ENCODE measurements around the gene BCO2.

BCO2 gene

DNA sequence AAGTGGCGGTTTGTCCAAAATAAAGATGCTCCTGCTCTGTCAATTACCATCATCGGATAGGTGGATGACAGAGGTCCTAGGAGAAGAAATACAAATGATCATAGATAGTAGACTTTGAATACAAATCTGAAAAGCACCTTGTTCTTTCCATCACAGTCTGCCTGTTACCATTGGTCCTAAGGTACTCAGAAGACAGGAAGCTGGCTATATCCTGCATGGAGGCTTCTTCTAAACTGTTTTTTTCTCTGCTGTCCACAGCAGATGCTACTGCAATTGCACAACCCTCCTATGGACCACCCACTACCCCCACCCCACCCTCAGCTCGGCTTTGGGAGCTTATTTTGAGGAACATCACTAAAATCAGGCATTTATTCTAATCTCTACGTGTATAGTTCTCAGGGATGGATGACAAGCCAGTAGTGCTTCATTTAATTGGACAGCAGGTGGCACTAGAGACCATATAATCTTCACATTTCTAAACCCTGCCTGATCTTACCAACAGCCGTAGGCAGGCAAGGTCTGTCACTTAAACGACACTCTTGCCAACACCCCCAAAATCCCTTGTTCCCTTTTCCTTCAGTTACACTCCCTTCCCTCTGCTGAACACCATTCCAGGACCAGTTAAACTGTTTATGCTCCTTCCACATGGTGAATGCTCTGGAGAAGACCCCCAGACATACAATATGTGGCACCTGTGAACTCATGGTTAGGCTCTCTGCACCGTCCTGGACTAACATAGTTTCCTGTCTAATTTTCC lies 44.3 kb downstream of the BCO2 start:
- peak; percentile 67 for DNase-seq

DNA sequence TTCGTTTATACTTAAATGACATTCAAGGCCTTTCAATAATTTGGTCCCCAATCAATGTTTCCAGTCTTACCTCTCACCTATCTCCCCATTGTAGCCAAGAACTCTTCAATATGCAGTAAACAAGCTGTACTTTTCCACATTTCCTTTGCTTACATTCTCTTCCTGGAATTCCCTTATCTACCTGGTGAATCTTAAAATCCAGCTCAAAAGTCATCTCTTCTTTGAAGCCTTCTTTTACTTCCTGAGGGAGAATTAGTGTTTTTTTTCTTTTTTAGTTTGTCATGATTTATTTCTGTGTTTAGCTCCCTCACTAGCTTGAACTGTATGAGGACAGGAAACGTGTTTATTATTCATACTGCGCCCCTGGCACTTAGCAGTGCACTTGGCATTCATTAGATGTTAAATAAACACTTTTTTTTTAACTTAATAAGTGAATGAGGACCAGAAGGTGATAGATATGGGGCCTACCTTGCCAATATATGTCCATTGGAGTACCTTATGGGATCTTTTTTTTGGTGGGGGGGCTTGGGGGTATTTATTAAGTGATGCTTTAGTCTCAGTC lies 46.0 kb downstream of the BCO2 start:
- no peak for DNase-seq

DNA sequence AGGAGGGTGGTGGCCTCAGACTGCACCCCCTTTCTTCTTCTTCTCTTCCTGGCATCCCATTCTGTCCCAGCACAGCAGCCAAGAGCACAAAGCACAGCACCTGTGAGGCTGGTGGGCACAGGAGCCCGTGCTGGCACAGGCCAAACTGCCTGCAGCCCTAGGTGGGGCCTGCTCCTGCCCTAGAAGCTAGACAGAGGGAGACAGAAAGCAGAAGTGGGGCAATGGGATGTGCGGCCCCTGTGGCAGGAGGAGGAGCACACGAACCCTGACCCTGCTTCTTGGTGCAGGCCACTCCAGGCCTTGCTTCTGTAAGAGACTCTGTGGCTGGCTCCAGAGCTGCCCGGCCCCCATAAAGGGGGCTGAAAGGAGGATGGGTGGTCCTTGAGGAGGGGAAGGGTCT lies 47.0 kb downstream of the BCO2 start:
- no peak for DNase-seq

DNA sequence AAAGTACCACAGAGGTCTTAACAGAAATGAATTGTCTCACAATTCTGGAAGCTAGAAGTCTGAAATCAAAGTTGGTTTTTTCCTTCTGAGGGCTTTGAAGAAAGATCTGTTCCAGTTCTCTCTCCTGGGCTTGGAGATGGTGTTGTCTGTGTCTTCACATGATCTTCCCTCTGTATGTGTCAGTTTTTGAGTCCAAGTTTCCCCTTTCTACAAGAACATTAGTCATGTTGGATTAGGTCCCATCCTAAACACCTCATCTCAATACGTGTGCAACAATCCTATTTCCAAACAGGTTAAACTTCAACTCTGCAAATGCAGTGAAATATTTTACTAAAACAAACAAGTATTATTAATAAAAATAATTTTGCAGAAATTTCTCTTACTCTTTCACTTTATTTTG lies 47.8 kb downstream of the BCO2 start:
- DNase-seq = no peak

DNA sequence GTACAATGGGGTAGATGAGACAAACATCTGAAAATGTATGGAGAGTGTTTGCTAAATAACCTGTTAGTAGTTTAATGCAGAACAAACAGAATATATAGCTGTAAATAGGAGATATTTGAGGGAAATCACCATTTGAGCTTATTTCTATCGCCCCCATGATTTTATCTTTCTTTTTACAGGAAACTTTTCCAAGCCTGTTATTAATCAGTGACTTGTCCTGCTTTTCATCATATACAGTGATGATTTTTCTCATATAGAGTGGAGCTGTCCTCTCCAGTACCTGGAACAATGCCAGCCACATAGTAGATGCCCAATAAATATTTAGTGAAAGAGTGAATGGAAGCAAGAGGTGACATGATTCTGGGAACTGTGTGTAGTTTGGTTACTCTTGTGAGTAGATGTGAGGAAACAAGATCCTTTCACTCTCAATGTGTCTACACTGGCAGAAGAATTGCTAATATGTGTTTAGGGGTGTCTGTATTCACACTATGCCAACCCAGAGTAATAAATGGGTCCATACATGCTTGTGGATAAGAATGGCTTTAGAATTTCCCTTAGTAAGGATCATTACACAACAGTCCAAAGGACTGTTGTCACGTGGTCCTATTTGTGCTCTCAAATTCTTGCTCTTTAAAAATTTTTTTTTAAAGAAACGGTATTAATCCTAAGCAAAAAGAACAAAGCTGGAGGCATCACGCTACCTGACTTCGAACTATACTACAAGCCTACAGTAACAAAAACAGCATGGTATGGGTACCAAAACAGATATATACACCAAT lies 48.6 kb downstream of the BCO2 start:
- no peak for DNase-seq

DNA sequence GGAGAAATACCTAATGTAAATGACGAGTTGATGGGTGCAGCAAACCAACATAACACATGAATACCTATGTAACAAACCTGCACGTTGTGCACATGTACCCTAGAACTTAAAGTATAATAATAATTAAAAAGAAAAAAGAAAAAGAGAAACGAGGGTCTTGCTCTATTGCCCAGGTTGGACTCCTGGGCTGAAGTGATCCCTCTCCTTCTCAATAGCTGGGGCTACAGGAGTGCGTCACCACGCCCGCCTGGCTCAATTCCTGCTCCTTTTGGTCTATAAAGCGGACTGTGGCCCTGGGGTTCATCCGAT lies 50.4 kb downstream of the BCO2 start:
- DNase-seq = no peak

DNA sequence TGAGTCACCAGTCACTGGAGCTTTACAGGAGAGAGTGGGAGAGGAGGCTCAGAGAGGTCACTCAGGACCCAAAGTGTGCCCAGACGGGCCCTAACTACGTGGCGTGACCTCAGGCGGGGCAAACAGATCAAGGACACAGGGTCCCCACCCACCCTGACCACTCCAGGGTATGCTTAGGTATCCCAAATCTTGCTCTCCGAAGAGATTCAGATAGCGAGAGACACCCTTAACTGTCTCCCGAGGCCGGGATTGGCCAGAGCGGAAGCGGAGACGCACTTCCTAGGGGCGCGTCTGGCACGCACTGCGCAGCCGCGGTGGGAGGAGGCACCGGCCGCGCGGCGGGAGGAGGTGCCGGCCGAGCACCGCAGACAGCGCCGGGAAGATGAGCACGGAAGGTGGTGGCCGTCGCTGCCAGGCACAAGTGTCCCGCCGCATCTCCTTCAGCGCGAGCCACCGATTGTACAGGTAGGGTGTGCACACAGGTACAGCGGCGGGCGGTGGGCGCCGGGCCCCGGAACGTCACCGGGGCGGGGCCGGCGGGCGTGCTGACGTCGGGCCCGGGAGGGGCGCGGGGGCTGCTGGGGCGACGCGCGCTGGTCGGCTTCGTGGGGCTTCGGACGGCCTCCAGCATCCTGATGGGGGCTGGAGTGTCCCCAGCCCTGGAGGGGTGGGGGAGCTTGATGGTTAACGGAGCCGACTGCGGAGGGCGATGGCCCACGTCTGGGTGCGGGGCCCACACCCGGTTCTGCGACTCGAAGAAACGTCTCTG lies 50.9 kb downstream of the BCO2 start, which contains the start of gene PTS:
Gene PTS, plus strand, starts transcription at position 367 of the 769 bp plus-strand sequence. Its CDS starts 16 bp downstream, at position 383.
- DNase-seq = peak; percentile 91

DNA sequence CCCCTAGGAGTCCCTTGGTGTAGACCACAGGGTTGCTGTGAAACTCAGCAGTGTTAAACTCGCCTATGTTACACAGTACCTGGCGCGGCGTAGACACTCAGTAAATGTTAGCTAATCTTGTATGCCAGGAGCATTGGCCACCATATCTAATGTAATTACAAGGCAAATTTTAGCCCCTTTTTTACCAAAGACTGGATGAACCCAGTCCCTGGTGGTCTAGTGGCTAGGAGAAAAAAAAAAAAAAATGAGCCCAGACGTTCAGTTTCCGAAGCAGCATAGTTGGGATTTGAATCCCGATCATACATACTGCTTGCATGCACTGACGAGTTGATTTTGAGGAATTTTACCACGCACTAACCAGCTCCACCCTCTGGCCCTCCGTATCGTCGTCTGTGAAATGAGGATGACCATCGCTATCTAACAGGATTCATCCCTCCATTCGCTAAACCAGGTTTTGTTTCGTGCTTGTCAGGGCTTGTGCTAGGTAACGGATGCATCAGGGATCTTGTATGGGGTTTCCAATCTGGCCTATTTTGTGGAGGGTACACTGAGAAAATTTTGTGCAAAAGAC lies 51.6 kb downstream of the BCO2 start:
- no peak for DNase-seq

DNA sequence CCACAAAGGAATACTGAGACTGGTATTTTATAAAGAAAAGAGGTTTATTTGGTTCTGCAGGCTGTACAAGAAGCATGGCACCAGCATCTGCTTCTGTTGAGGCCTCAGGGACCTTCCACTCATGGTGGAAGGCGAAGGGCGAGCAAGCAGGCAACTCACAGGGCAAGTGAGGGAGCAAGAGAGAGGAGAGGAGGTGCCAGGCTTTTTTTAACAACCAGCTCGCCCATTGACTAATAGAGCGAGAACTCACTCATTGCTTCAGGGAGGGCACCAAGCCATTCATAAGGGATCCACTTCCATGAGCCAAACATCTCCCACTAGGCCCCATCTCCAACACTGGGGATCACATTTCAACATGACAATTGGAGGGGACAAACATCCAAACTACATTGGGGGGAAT lies 52.2 kb downstream of the BCO2 start:
- no peak for DNase-seq

DNA sequence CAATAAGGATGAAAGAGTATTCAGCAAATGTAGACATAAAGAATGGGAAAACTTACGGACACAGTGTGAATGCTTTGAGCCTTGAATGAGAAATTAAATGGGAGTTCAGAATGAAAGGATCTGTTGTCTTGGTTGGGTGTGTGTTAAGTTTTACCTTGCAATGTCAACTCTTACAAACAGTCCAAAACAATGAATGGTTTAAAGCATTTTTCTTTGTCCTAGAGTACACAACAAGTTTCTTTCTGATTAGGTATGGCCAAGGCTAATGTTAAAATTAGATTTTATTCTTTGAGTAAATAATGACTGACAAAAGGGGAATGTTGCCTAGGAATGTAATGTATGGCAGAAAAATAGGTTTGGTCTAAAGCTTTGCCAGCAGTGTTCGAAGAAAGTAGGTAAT lies 53.4 kb downstream of the BCO2 start:
- DNase-seq = no peak

DNA sequence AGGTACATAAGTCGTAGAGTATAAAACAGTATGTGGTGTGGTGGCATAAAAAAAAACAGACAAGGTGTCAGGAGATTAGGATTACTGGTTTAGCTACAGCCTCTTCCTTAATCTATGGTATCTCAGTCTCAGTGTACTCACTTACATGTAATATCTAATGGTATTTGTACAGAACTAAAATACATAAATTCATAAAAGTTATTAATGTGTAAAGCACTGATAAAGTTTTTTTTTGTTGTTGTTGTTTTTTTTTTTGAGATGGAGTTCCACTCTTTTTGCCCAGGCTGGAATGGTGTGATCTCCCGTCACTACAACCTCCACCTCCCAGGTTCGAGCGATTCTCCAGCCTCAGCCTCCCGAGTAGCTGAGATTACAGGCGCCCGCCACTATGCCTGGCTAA lies 53.8 kb downstream of the BCO2 start:
- no peak for DNase-seq

DNA sequence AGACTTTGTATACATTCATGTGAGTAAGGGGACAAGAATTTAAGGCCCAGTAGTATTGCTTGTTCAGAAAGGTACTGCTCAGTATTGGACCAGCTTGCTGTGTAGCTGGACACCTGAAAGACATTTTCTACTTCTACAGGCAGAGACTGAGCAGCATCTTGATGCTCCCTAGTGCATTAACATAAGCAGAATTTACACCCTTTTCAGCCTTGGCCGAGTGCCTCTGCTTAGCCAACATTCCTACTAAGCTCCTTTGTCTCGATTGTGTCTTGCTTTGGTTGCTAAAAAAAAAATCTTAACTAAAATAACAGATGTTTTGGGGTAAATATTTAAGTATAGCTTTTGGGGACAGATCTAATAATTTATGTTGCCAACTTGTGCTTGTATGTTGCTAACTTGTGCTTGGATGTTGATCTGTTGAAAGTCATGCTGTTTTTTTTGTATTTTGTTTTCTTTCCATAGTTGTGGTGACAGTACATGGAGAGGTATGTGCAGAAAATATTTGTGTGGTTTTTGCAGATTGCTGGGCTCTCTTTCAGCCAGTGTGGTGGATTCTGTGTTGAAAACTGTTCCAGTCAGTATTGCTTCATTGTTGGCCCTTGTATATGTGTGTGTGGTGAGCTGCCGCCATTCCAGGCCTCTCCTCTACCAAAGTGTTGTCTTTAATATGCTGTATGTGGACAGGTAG lies 54.6 kb downstream of the BCO2 start:
- DNase-seq = no peak

DNA sequence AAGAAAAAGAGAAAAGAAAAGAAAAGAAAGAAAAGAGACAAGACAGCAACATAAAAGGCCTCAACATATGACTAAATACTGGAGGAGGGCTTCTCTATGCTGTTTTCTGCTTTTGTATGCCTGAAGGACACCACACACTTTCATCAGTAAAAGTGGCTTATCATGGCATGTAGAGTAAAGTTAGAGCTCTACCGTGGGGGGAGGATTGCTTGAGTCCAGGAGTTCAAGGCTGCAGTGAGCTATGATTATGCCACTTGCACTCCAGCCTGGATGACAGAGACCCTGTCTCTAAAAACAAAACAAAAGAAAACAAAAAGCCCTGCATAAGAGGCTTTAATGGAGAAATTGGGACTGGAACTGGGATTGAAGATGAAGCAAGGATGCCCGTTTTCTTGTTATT lies 56.6 kb downstream of the BCO2 start:
- no peak for DNase-seq

DNA sequence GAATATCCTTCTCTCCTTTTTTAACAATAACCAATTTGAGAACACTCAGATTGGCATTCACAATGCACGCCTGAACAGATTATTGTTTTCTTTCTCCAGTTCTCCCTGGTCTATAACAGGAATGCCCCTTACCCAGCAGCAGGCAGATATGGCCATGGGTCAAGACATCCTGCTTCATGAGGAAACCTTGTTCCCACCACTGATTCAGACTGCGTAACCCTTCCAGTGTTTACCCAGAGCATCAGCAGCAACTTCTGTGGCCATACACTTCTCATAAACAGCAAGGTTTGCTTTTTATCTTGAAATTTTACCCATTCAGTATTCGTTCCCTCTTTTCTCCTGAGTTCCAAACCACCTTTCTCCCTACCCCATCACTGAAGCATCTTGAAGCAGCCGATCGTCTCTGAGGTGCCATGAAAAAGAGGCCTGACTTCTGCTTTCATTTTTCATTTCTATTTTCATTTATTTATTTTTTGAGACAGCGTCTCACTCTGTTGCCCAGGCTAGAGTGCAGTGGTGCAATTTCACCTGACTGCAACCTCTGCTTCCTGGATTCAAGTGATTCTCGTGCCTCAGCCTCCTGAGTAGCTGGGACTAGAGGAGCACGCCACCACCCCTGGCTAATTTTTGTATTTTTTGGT lies 60.6 kb downstream of the BCO2 start:
- no peak for DNase-seq

DNA sequence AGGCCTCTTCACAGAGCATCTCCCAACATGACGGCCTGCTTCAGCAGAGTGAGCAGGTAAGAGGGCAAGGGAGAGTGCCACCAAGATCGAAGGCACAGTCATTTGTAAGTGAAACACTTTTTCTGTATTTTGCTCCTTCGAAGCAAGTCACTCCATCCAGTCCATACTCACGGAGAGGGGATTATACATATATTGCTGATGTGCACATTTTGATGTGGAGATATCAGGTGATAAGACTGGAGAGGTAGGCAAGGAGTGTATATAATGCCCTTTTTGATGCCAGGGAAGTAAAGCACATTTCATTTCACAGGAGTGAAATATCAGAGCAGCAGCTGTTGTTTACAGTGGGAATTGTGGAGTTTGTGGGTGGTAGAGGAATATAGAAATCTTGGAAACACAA lies 62.1 kb downstream of the BCO2 start:
- no peak for DNase-seq

DNA sequence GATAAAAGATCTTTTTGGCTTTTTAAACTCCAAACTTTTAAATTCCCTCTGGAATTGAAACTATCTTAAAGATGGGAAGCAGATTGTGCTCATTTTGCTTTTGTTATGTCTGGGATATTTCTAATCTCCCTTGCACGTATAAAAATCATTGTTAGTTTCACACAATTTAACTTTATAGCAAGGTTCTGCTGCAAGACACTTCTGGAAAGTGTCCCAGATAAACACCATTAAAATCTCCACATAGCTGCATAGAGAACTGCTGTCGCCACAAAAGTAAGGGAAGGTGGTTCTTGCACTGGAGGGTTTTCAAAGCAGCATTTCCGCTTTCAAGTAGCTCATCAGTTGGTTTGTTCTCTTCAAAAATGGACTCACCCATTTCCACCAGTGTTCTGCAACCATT lies 62.7 kb downstream of the BCO2 start:
- DNase-seq = no peak

DNA sequence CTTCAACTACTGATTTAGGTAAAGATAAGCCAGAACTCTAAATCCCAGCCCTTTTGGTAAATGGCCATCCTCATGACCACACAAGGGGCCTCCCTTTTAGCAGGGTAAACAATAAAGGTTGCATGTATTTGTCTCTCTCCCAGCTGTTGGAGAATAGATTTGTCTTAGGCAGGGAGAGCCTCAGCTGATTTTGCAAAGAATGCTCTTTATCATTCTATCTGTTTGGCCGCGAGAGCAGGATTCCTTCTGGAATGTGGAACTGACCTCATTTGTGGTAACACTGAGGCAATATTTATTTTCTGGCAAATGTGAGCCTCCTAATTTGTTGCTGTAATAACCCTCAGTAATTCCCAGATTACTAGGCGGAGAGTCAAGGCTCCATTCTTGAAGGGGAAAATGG lies 66.2 kb downstream of the BCO2 start:
- no peak for DNase-seq

DNA sequence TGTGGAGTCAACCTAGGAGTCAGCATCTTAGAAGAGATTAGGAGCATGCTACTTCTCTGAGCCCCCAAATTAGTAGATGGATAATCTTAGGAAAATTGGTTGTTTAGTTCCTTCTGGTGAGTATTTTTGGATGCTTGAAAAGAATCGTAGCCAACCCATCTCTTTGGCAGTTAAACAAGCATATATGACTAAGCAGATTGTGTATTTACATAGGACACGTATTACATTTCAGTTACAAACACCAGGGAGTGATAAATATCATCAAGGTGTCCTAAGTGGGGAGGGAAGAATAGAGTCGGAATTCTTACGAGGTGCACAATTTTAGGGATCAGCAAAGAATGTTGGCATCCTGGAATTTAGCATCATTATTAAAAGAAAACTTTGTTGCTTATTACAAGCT lies 71.9 kb downstream of the BCO2 start:
- DNase-seq = no peak

DNA sequence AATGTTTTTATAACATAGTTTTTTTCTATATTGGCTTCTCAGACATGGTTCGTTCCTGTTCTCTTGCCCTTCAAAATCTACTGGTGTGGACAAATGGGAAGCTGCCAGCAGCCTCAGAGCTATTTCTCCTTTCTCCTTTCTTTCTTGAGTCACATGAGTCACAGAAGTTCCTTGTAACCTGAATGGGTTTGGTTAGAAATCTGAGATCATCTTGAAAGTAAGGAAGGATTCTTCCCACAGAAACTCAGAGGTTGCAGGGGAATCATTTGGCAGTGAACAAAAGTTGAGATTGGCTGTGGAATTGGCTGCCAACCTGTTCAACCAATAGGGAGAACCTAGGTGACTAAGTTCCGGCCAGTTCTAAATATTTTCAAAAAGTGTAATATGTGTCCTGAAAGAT lies 72.9 kb downstream of the BCO2 start:
- DNase-seq = no peak

DNA sequence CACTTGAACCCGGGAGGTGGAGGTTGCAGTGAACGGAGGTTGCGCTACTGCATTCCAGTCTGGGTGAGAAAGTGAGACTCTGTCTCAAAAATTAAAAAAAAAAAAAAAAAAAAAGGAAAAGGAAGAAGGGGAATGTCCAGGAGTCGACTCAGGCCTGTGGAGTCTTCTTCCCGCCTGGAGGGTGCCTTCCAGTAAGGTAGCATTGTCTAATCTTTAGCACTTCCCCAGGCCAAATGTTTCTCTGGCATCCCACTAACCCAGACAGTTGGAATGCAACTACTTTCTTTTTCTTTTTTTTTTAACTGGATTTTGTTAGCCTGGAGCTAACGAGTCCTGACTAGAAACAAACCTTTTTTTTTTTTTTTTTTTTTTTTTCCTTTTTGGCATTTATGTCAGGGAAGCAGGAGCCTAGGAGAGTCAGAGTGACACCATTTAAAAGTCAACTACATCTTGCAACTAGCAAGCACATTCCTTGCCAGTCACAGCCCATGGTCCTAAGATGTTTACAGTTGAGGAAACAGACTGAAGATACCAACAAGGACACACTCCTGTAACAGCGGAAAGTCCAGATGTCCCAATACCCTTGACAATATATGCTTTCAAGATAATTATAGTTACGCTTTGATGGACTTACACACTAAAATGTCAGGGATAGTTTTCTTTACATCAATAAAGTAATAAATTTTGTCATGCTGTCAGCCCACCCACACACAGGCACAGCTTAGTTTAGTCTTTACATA lies 74.7 kb downstream of the BCO2 start:
- no peak for DNase-seq

DNA sequence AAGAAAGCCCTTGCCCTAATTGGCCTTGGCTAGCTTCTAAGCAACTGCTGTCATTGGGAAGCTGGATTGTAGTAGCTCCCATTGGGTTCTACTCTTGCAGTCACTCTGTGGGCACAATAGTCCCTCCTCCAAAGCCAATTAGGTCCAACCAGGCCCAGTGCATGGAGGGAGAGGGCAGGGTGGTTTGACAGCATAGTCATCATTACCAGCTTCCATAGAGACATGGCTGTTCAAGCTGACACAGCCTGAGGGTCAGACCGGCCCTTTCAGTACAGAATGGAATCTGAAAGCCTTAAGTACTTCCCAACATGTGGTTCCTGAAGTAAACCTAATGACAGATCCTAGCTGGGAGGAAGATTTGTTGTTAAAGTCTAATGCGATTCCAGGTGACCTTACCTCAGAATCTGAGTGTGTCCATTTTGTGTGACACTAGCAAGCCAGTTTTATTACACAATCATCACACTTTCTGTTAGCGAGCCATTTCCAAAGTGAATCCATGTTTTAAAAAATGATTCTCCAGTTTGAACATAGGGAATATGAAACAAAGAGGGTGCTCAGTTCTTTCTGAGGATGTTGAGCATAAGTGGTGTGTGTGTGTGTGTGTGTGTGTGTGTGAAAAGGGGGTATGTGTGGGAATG lies 78.4 kb downstream of the BCO2 start:
- no peak for DNase-seq

Measured in activated CD8-positive, alpha-beta memory T cell treated with anti-CD3 and anti-CD28 coated beads for 24 hours (primary cell).